ENCODE results near the gene SLC11A1.

Gene SLC11A1

DNA sequence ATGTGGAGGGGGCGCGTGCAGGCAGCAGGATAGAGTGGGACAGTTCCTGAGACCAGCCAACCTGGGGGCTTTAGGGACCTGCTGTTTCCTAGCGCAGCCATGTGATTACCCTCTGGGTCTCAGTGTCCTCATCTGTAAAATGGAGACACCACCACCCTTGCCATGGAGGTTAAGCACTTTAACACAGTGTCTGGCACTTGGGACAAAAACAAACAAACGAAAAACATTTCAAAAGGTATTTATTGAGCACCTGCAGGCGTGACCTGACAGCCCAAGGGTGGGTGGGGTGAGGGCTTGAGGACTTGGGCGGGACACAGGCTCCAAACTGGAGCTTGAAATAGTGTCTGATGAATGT is 13.0 kb downstream of the SLC11A1 start:
- DNase-seq: no peak

DNA sequence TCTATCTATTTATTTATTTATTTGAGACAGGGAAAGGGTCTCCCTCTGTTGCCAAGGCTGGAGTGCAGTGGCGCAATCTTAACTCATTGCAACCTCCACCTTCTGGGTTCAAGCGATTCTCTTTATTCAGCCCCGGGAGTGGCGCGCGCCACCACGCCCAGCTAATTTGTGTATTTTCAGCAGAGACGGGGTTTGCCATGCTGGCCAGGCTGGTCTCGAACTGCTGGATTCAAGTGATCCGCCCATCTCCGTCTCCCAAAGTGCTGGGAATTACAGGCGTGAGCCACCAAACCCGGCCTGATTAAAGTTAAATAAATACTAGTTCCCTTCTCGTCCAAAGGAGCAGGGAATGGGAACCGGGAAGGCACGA is 13.4 kb downstream of the SLC11A1 start:
- no peak for DNase-seq

DNA sequence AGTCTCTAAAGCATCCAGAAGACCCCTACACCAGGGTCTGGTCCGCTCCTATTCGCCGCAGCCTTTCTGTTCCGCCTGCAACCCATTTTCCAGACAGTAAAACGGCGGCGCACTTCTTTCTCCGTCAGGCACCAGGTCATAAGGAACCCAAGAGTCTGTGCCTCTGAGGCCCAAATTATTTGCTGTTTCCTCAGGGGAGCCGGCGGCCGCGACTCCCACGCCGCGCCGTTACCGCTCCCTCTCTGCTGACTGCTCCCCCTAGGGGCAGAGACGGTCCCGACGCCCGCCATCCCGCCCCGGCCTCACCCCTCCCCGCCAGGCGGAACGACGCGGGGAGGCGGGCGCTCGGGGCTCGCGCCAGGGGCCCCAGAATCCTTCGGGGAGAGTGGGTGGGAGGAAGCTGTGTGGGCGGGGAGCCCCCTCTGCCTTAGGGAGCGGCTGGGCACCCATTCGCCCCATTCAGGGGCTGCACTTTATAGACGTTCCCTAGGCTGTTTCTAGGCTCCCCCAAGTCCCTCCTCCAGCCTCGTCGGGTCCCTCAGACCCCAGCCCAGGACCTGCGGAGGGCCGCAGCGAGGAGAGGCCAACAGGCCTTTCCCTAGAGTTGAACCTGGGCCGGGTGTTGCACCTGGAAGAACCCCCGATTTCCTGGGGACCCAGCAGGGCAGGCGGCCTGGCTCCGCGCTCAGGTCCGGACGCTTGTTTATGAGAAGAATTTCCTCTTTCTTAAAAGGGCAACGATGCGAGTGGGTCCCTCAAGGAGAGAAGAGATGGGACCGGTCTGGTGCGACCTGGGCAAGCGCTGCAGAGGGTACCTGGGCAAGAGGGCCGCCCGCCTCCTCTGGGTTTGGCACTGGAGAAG is 14.0 kb downstream of the SLC11A1 start:
- DNase-seq: peak; percentile 89 to 96 (median 91)

DNA sequence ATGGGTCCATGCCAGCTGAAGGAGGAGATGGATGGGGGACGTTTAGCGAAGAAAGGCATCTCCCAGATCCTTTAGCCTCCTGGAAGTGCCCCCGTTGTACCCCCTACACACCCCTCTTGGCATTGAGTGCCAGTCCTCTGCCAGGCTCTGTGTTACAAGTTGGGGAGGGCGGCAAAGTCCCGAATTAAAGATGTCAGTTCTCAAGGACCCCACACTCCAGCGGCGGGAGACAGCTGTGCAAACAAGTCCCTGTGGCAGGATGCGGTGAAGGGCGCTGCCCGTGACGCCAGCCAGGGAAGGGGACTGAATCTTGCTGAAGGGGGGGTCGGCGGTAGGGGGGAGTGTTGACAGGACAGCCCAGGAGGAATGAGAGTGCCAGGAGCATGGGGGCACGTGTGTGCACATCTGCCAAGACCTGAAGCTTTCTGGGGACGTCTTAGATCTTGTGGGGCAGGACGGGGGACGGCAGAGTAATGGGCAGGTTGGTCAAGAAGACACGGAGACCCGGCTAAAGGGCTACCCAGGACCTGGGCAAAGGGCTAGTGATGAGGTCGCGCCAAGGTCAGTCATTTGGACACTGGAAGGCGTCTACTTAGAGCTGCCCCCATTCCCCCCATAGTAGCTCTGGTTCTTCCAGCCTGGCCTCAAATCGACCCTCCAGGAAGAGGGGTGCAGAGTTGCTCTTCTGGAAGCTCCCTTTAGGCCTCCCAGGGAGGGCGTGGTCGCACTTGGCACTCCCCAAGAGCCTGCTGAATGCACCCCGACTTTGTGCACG is 14.8 kb downstream of the SLC11A1 start:
- DNase-seq: peak; percentile 56 to 87 (median 67)

DNA sequence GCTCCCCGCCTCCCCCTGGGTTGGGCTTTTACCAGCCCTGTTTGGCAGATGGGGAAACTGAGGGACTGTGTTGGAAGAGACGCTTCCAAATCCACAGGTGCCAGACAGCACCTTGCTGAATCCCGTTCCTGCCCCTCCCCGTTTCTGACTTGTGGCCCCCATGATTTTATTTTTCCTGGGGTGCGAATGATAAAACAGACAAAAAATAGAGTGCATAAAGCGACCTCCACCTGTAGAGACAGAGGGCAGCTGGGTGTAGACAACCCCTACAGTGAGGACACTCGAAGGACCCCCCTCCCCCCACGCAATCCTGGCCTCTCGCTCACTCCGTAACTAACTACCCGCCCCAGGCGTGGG is 15.4 kb downstream of the SLC11A1 start:
- DNase-seq: no peak

DNA sequence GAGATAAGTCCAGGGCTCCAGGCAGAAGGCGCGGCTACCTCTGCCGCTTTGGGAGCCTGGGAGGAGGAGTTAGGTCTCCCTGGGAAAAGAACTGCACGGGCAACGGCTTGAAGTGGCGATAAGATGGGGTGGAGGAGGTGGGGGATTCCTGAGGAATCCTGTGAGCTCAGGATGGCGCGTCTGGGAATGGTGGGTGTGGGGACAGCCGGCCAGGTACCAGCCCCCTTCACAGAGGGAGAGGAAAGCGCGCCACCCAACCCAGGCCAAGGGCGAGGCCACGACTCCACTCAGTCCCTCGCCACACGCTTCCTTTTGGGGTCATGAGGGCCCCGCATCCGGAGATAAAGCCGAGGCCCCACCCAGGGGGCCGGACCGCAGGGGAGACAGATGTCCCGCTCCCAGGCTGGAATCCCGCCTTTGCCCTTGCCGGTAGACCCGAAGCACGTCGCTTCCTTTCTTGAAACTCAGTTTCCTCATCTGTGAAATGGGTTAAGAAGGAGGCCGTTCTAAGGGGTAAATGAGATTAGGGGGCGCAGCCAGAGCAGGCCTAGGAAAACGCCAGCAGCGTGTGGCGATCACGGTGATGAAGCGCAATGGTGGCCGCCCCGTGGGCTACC is 15.9 kb downstream of the SLC11A1 start:
- DNase-seq: peak in 4 of 5 donors; percentile 35 to 83 (median 45)

DNA sequence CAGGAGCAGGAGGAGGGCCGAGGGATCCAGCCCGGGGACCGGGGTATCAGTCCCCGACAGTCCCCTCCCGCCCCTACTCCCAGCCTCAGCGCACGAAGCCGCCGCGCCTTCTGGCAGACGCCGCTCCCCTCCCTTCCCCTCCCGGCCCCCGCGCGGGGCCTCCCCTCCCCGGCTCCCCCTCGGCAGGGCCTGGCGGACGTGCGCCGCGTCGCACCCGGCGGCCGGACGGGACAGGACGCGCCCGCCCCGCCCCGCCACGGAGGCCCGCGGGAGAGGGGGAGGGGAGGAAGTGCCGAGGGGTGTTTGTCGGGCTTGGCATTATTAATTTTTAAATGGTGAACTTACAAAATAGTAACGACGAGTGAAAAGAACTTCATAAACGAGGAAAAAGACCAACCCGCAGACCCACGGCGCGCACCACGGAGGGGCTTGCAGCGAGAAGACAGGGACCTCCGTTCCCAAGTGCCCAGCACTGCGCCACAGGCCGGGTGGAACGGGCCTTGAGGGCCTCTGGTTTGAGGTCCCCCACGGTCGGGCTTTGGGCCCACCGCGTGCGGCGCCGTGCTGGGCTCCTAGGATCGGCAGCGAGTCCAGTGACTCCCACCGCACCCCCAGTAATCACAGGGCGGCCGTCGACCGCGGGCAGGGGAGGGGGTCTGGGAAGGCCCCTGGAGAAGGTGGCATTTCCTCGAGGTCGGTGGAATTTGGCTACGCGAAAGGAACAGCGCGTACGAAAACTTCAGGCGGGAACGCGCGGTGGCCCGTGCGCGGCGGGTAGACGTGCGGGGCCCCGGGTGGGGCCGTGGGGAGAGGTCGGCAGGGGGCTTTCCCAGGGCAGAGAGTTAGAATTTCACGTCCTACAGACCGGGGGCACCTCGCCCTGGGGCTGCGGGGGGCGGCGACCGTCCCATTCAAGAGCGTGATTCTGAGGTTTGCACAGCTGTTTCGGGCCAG is 16.6 kb downstream of the SLC11A1 start:
- peak; percentile 45 to 83 (median 56) for DNase-seq

DNA sequence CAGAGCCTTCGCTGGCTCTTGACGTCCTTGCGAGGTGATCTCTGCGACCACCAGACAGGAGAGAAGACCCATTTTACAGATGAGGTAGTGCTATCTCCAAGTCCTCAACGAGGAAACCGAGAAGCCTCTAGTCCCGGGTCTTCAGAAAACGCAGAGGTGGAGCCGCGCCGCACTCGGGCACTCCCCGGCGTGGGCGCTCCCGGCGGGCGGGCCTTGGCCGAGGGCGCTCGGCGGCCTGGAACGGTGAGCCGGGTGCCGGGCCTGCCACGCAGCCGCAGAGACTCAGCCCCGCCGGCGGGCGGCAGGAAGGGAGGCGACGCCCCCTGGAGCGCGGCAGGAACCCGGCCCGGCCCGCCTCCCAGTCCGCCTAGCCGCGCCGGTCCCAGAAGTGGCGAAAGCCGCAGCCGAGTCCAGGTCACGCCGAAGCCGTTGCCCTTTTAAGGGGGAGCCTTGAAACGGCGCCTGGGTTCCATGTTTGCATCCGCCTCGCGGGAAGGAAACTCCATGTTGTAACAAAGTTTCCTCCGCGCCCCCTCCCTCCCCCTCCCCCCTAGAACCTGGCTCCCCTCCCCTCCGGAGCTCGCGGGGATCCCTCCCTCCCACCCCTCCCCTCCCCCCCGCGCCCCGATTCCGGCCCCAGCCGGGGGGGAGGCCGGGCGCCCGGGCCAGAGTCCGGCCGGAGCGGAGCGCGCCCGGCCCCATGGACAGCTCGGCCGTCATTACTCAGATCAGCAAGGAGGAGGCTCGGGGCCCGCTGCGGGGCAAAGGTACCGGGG is 17.5 kb downstream of the SLC11A1 start, which contains the start of gene CTDSP1:
Gene CTDSP1 (plus strand): TSS at position 478 of the 776 bp plus-strand sequence. CDS start 223 bp downstream, at position 701.
- DNase-seq: peak; percentile 80 to 95 (median 85)

DNA sequence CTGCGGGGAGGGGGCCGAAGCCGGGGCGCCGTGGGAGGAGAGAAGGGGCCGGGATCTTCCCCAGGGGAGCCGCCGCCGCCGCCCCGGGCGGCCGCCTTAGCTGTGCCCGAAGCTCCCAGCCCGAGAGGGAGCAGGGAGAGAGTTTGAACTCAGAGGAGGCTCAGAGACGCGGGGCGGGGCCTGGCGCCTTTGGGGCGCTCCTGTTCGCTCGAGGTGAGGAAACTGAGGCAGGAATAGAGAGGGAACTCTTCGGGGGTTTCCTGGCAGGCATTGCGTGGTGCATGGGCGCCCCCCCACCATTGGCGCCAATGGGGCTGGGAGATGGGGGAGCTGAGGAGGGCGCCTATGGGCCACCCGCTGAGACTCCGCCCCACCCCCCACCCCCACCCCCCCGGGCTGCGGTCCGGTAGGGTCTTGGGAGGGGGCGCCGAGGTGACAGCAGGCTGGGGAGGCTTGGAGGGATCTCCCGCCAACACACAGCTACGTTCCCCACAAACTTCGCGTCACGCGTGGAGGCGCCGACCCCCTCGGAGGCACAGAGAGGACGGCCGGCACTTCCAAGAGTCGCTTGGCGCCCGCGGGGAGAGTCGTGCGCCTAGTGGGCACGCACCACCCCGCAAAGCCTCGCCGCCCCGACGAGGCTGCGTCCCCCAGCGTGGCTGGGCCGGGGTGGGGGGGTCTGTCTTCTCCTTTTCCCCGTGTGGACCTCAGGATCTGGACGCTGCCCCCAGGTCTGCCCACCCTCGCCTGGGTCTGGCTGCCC is 18.3 kb downstream of the SLC11A1 start:
- DNase-seq: peak in 2 of 5 donors; percentile 37 to 42

DNA sequence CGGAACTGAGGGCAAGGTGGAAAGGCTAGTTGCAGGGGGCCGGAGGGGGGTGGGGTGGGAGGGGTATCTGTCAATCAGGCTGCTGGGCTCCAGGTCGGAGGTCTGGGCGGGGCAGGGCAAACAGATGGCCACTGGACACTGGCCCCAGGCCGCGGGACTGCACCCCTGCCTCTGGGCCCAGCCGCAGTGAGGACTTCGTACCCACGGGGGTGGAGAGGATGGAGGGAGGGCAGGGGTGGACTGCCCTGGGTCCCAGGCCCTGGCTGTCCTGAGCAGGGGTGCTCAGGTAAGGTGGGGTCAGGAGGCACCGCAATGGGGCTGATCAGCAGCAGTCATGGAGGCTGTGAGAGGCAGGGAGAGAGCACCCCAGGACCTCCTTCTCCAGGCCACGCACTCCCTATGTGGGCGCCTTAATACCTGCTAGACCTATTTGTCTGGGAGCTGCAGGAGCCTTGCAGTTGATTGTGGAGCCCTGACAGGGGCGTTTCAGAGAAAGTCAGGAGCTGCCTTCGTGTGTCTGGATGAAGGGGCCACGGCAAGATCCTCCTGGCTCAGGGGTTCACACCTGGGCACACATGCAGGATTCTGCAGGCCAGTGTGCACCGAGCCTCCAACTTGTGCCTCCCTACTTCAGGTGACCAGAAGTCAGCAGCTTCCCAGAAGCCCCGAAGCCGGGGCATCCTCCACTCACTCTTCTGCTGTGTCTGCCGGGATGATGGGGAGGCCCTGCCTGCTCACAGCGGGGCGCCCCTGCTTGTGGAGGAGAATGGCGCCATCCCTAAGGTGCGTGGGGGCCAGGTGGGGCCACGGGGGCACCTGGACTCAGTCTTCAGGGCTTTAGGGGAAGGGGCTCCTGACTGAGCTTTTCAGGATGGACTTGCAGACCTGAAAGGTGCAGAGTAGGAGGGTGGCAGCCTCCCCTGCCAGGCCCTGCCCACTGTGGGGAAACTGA is 19.1 kb downstream of the SLC11A1 start:
- no peak for DNase-seq

DNA sequence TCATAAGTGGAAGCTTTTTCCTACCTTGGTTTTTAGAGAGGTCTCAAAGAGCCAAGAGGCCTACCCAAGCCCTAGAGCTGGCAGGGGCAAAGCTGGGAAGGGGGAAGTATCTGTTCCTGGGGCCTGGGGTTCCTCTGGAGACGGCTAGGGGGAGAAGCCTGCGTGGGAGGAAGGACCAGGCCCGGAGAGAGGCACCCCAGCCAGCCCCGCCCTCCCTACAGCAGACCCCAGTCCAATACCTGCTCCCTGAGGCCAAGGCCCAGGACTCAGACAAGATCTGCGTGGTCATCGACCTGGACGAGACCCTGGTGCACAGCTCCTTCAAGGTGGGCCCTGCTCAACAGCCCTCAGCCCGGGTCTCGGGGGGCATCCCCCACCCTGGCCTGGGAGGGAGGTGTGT is 19.8 kb downstream of the SLC11A1 start:
- no peak for DNase-seq

DNA sequence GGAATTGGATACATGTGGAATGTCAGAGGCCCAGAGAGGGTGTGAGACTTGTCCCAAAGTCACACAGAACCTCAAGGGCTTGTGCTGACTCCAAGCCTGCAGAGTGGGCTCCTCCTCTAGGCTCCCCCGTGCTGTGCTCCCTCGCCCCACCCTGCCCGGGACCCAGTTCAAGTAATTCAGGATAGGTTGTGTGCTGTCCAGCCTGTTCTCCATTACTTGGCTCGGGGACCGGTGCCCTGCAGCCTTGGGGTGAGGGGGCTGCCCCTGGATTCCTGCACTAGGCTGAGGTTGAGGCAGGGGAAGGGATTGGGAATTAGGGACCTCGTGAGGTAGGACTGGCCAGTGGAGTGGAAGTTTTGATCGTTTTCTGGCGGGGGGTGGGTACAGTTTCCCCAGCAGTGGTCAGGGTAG is 20.4 kb downstream of the SLC11A1 start:
- DNase-seq: no peak

DNA sequence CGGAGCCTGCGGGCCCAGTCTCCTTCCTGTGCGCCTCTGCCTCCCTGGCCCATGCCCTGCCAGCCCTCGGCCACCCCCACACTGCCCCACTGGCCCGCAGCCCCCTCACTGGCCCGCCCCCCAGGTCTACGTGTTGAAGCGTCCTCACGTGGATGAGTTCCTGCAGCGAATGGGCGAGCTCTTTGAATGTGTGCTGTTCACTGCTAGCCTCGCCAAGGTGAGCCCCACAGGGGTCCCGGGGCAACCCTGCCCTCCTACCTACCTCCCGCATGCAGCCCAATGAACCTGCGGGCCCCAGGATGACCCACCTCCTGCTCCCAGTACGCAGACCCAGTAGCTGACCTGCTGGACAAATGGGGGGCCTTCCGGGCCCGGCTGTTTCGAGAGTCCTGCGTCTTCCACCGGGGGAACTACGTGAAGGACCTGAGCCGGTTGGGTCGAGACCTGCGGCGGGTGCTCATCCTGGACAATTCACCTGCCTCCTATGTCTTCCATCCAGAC is 20.9 kb downstream of the SLC11A1 start:
- DNase-seq: no peak

DNA sequence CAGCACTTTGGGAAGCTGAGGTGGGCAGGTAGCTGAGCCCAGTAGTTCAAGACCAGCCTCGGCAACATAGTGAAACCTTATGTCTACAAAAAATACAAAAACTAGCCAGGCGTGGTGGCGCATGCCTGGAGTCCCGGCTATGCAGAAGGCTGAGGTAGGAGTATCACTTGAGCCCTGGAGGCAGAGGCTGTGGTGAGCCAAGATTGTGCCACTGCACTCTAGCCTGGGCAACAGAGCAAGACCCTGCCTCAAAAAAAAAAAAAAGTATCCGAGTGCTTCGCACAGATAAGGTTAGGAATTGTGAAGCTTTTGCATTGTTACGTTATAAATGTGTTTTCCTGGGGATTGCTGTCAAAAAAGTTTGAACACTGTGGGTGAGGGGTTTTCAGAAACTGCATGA is 21.7 kb downstream of the SLC11A1 start:
- DNase-seq: no peak

DNA sequence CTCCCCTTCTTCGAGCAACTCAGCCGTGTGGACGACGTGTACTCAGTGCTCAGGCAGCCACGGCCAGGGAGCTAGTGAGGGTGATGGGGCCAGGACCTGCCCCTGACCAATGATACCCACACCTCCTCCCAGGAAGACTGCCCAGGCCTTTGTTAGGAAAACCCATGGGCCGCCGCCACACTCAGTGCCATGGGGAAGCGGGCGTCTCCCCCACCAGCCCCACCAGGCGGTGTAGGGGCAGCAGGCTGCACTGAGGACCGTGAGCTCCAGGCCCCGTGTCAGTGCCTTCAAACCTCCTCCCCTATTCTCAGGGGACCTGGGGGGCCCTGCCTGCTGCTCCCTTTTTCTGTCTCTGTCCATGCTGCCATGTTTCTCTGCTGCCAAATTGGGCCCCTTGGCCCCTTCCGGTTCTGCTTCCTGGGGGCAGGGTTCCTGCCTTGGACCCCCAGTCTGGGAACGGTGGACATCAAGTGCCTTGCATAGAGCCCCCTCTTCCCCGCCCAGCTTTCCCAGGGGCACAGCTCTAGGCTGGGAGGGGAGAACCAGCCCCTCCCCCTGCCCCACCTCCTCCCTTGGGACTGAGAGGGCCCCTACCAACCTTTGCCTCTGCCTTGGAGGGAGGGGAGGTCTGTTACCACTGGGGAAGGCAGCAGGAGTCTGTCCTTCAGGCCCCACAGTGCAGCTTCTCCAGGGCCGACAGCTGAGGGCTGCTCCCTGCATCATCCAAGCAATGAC is 22.4 kb downstream of the SLC11A1 start:
- DNase-seq: no peak

DNA sequence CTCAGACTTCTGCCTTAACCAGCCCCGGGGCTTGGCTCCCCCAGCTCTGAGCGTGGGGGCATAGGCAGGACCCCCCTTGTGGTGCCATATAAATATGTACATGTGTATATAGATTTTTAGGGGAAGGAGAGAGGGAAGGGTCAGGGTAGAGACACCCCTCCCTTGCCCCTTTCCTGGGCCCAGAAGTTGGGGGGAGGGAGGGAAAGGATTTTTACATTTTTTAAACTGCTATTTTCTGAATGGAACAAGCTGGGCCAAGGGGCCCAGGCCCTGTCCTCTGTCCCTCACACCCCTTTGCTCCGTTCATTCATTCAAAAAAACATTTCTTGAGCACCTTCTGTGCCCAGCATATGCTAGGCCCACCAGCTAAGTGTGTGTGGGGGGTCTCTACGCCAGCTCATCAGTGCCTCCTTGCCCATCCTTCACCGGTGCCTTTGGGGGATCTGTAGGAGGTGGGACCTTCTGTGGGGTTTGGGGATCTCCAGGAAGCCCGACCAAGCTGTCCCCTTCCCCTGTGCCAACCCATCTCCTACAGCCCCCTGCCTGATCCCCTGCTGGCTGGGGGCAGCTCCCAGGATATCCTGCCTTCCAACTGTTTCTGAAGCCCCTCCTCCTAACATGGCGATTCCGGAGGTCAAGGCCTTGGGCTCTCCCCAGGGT is 23.1 kb downstream of the SLC11A1 start:
- DNase-seq: no peak

DNA sequence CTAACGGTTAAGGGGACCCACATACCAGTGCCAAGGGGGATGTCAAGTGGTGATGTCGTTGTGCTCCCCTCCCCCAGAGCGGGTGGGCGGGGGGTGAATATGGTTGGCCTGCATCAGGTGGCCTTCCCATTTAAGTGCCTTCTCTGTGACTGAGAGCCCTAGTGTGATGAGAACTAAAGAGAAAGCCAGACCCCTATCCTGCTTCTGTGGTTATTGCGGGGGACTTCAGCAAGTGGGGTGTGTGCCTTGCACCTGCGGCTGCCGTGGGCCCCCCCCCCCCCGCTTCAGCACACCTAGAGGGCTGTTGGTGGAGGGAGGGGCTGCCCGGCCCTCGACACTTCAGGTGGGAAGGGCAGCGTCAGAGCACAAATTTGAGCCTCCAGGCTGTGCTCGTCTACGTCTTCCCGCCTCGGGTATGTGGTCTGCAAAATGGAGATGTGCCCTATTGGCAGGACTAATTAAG is 23.7 kb downstream of the SLC11A1 start:
- no peak for DNase-seq

Data from T-helper 1 cell (primary cell).